ENCODE data around the gene CIC.

DNA sequence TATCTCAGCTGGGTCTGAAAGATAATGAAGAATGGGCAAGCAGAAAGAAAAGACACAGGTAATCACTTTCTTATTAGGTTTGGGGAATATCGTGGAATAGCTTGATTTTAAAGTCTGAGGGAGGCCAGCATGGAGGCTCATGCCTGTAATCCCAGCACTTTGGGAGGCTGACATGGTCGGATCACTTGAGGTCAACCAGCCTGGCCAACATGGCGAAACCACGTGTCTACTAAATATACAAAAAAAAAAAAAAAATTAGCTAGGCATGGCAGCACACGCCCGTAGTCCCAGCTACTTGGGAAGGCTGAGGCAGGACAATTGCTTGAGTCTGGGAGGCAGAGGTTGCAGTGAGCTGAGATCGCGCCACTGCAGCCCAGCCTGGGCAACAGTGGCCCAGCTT lies 34.8 kb downstream of the CIC start:
- TF ChIP-seq POLR2AphosphoS5 (IDR thresholded peaks at IDR 0.05), result no peak
- TF ChIP-seq, protein P1, sequence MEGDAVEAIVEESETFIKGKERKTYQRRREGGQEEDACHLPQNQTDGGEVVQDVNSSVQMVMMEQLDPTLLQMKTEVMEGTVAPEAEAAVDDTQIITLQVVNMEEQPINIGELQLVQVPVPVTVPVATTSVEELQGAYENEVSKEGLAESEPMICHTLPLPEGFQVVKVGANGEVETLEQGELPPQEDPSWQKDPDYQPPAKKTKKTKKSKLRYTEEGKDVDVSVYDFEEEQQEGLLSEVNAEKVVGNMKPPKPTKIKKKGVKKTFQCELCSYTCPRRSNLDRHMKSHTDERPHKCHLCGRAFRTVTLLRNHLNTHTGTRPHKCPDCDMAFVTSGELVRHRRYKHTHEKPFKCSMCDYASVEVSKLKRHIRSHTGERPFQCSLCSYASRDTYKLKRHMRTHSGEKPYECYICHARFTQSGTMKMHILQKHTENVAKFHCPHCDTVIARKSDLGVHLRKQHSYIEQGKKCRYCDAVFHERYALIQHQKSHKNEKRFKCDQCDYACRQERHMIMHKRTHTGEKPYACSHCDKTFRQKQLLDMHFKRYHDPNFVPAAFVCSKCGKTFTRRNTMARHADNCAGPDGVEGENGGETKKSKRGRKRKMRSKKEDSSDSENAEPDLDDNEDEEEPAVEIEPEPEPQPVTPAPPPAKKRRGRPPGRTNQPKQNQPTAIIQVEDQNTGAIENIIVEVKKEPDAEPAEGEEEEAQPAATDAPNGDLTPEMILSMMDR (IDR thresholded peaks at IDR 0.05), result no peak
